SK-N-SH (cell line): ENCODE data around the gene PCIF1. TPM values are rescaled to one million over a fixed set of nuclear protein-coding genes. Genes with fewer than 3 reads are reported as not detected.
"Not testable (repeated sequence)": the region's sequence is repeated elsewhere in the genome, so short reads cannot be mapped to it uniquely, and the experiment has no call there.

ENCODE experiments used
- CTCF ChIA-PET: fragments of 300-600, 350-600 bp; formaldehyde crosslinking; extraction: SDS; loops from one replicate; lab custom pipeline; 2021; lab: Yijun Ruan, JAX
- POLR2A ChIA-PET: fragments of 350-600 bp; sonication (Branson Sonifier 250); formaldehyde crosslinking; extraction: SDS; loops from one replicate; lab custom pipeline; 2020; ENCODE audit warnings: antibody characterized with exemption, inconsistent platforms; lab: Yijun Ruan, JAX
- DNase-seq: peaks from one replicate; pipeline ENCODE4 v3.0.0; 2012
- H2AFZ ChIP-seq: fragments of 200-600 bp; sonication (generic); 2 replicates; pipeline ENCODE4 v1.8.1; 2016; ENCODE audit warnings: antibody characterized with exemption, mild to moderate bottlenecking, low read depth
- H3F3A ChIP-seq: fragments of 200-600 bp; sonication (generic); replicated peaks from 2 replicates; pipeline ENCODE3; 2016; ENCODE audit warnings: antibody characterized with exemption, mild to moderate bottlenecking; ENCODE audit not compliant: insufficient read depth
- H3K27ac ChIP-seq, 2 experiments: fragments of 200-500 bp in 1 of 2; fragments of 200-600 bp in 1 of 2; sonication (Bioruptor generic) in 1 of 2; sonication (generic), shearing (Covaris generic) in 1 of 2; 2 replicates each; pipeline versions ENCODE4 v1.5.1 to v1.6.1; 2014 to 2016; ENCODE audit warnings: low read depth in 2 of 2, inconsistent platforms in 1 of 2, low read length in 1 of 2, mild to moderate bottlenecking in 1 of 2, mixed read lengths in 1 of 2
- H3K27me3 ChIP-seq: fragments of 200-600 bp; sonication (generic), shearing (Covaris generic); 2 replicates; pipeline ENCODE4 v1.6.1; 2016; ENCODE audit warnings: mixed run types; ENCODE audit not compliant: insufficient read depth
- H3K36me3 ChIP-seq, 2 experiments: fragments of 200-500 bp in 1 of 2; fragments of 200-600 bp in 1 of 2; sonication (Bioruptor generic) in 1 of 2; sonication (generic) in 1 of 2; replicated peaks in 1 of 2; 2 replicates each; pipeline versions ENCODE3 to v1.5.1; 2014 to 2016; ENCODE audit warnings: low read length in 1 of 2, mild to moderate bottlenecking in 1 of 2; ENCODE audit not compliant: insufficient read depth in 2 of 2, control insufficient read depth in 1 of 2
- H3K4me1 ChIP-seq, 2 experiments: fragments of 200-500 bp in 1 of 2; fragments of 200-600 bp in 1 of 2; sonication (Bioruptor generic) in 1 of 2; sonication (generic), shearing (Covaris generic) in 1 of 2; 2 replicates each; pipeline versions ENCODE4 v1.5.1 to v1.6.1; 2014 to 2016; ENCODE audit warnings: low read depth in 1 of 2, low read length in 1 of 2, mixed run types in 1 of 2; ENCODE audit not compliant: insufficient read depth in 2 of 2, control insufficient read depth in 1 of 2
- H3K4me2 ChIP-seq: fragments of 200-600 bp; sonication (generic), shearing (Covaris generic); 2 replicates; pipeline ENCODE4 v1.6.1; 2017; ENCODE audit warnings: mixed run types
- H3K4me3 ChIP-seq, 2 experiments: fragments of 200-500 bp in 1 of 2; fragments of 200-600 bp in 1 of 2; sonication (Bioruptor generic) in 1 of 2; sonication (generic), shearing (Covaris generic) in 1 of 2; 2 replicates each; pipeline versions ENCODE4 v1.5.1 to v1.8.1; 2014 to 2016; ENCODE audit warnings: low read depth in 2 of 2, inconsistent platforms in 1 of 2, low read length in 1 of 2, mild to moderate bottlenecking in 1 of 2, mixed read lengths in 1 of 2, moderate library complexity in 1 of 2
- H3K79me2 ChIP-seq: fragments of 200-600 bp; sonication (generic); 2 replicates; pipeline ENCODE4 v1.8.1; 2017; ENCODE audit warnings: mild to moderate bottlenecking; ENCODE audit not compliant: insufficient read depth
- H3K9ac ChIP-seq: fragments of 200-600 bp; sonication (generic); 2 replicates; pipeline ENCODE4 v1.6.1; 2017; ENCODE audit warnings: mixed run types
- H3K9me2 ChIP-seq: fragments of 200-600 bp; sonication (generic); 2 replicates; pipeline ENCODE4 v1.6.1; 2017; ENCODE audit warnings: mixed run types
- H3K9me3 ChIP-seq: fragments of 200-600 bp; sonication (generic); 2 replicates; pipeline ENCODE4 v1.6.1; 2017; ENCODE audit warnings: mixed run types, mild to moderate bottlenecking, moderate library complexity
- H4K20me1 ChIP-seq: fragments of 200-600 bp; sonication (generic); 2 replicates; pipeline ENCODE4 v1.6.1; 2017; ENCODE audit warnings: mild to moderate bottlenecking, mixed run types; ENCODE audit not compliant: insufficient read depth
- CHD2 ChIP-seq: fragments of 150-350 bp; IDR thresholded peaks from 2 replicates; pipeline ENCODE4 v1.6.1; 2018; ENCODE audit warnings: low read length; ENCODE audit not compliant: partially characterized antibody
- FOXJ3 ChIP-seq: sonication (generic); formaldehyde crosslinking; IDR thresholded peaks from 2 replicates; pipeline ENCODE4 v1.5.1; 2020; ENCODE audit warnings: mild to moderate bottlenecking, missing genetic modification reagents
- FOXM1 ChIP-seq: IDR thresholded peaks from 2 replicates; pipeline ENCODE4 v1.4.0; 2012; ENCODE audit warnings: low read depth, mild to moderate bottlenecking
- GATA2 ChIP-seq: sonication (generic); formaldehyde crosslinking; IDR thresholded peaks from 2 replicates; pipeline ENCODE4 v1.5.0; 2020; ENCODE audit warnings: mild to moderate bottlenecking, missing genetic modification reagents
- MEF2A ChIP-seq: IDR thresholded peaks from 2 replicates; pipeline ENCODE4 v1.4.0; 2012; ENCODE audit warnings: low read depth, borderline replicate concordance
- MXI1 ChIP-seq: IDR thresholded peaks from 2 replicates; pipeline ENCODE4 v1.6.1; 2012; ENCODE audit warnings: mild to moderate bottlenecking, low read depth, low read length, improper control_type of control experiment
- NFIC ChIP-seq: IDR thresholded peaks from 2 replicates; pipeline ENCODE4 v1.4.0; 2012; ENCODE audit warnings: borderline replicate concordance
- POLR2AphosphoS5 ChIP-seq: IDR thresholded peaks from 2 replicates; pipeline ENCODE4 v1.6.1; 2012; ENCODE audit warnings: low read depth, low read length
- RAD21 ChIP-seq: IDR thresholded peaks from 2 replicates; pipeline ENCODE4 v1.6.1; 2012; ENCODE audit warnings: mild to moderate bottlenecking, low read length
- RFX5 ChIP-seq: IDR thresholded peaks from 2 replicates; pipeline ENCODE4 v1.6.1; 2012; ENCODE audit warnings: mild to moderate bottlenecking, improper control_type of control experiment, low read length
- SMC3 ChIP-seq: IDR thresholded peaks from 2 replicates; pipeline ENCODE4 v1.6.1; 2012; ENCODE audit warnings: low read depth, low read length, improper control_type of control experiment
- TAF1 ChIP-seq: IDR thresholded peaks from 2 replicates; pipeline ENCODE4 v1.6.1; 2012; ENCODE audit warnings: low read depth, mild to moderate bottlenecking, low read length, moderate library complexity, borderline replicate concordance
- TCF12 ChIP-seq: IDR thresholded peaks from 2 replicates; pipeline ENCODE4 v1.4.0; 2012
- TEAD4 ChIP-seq: IDR thresholded peaks from 2 replicates; pipeline ENCODE4 v1.4.0; 2012; ENCODE audit warnings: mild to moderate bottlenecking, borderline replicate concordance; ENCODE audit not compliant: insufficient read depth
- WGBS: methylation state at CpG from one replicate; pipeline ENCODE4 v1.1.6; 2017; ENCODE audit warnings: low lambda C conversion rate; 5-methylcytosine and 5-hydroxymethylcytosine counted together
- polyA plus RNA-seq, 3 experiments: library from polyadenylated mRNA; depleted of rRNA; stranded (reverse); fragments of >200 nt; gene quantifications; 2 replicates each; pipeline ENCODE4 v1.2.3, GENCODE V29; 2012
- TF ChIP-seq, protein P1 (sequence below): IDR thresholded peaks from 2 replicates; pipeline ENCODE4; 2012
- TF ChIP-seq, protein P2 (sequence below): IDR thresholded peaks from 2 replicates; pipeline ENCODE4 v1.4.0; 2012; ENCODE audit warnings: low read depth, borderline replicate concordance
- TF ChIP-seq, protein P3 (sequence below): fragments of 200-600 bp; sonication (generic); IDR thresholded peaks from 2 replicates; pipeline ENCODE4 v1.6.1; 2017; ENCODE audit warnings: antibody characterized with exemption, mild to moderate bottlenecking, moderate library complexity
- TF ChIP-seq, protein P4 (sequence below): IDR thresholded peaks from 2 replicates; pipeline ENCODE4 v1.4.0; 2012; ENCODE audit warnings: low read depth

The PCIF1 gene
- polyA plus RNA-seq, 1 of the 3 experiments (the other 2 are of a cell fraction), result 23.1 TPM

DNA sequence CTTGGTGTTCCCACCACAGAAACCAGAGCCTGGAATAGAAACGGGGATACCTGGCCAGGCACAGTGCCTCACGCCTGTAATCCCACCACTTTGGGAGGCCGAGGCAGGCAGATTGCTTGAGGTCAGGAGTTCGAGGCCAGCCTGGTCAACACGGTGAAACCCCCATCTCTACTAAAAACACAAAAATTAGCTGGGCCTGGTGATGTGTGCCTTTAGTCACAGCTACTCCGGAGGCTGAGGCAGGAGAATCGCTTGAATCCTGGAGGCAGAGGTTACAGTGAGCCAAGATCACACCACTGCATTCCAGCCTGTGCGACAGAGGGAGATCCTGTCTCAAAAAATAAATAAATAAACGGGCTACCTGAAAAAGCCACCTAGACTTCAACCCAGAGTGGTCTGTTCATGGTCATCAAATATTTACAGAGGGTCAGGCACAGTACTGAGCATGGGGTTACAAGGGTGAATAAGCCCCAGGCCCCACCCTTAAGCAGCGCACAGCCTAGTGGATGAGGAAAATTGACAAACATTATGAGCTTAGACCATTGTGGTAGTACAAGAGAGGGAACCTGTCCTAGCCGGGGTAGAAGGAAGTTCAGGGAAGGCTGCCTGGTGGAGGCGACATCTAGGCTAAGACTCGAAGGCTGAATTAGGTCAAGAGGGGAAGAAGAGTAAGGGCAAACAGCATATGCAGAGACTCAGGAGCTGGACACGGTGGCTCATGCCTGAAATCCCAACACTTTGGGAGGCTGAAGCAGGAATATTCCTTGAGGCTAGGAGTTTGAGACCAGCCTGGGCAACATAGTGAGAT, 7.2 kb upstream of the PCIF1 start (continued):
- TF ChIP-seq, protein P1, sequence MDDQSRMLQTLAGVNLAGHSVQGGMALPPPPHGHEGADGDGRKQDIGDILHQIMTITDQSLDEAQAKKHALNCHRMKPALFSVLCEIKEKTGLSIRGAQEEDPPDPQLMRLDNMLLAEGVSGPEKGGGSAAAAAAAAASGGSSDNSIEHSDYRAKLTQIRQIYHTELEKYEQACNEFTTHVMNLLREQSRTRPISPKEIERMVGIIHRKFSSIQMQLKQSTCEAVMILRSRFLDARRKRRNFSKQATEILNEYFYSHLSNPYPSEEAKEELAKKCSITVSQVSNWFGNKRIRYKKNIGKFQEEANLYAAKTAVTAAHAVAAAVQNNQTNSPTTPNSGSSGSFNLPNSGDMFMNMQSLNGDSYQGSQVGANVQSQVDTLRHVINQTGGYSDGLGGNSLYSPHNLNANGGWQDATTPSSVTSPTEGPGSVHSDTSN, result no peak
- no peak for TF ChIP-seq MXI1
- TF ChIP-seq FOXM1, result no peak
- no peak for TF ChIP-seq TEAD4
- TF ChIP-seq, protein P2, sequence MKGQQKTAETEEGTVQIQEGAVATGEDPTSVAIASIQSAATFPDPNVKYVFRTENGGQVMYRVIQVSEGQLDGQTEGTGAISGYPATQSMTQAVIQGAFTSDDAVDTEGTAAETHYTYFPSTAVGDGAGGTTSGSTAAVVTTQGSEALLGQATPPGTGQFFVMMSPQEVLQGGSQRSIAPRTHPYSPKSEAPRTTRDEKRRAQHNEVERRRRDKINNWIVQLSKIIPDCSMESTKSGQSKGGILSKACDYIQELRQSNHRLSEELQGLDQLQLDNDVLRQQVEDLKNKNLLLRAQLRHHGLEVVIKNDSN, result no peak
- TF ChIP-seq GATA2 (CRISPR knock-in tag), result no peak
- no peak for TF ChIP-seq MEF2A

DNA sequence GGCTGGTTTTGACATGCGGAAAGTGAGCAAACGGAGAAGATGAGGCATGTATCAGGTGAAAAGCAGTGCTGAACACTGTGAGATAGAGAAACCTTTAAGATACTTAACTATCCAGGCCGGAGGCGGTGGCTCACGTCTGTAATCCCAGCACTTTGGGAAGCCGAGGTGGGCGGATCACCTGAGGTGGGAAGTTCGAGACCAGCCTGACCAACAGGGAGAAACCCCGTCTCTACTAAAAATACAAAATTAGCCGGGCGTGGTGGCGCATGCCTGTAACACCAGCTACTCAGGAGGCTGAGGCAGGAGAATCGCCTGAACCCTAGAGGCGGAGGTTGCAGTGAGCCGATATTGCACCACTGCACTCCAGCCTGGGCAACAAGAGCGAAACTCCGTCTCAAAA, 2.8 kb upstream of the PCIF1 start:
- POLR2A ChIA-PET, result interaction anchor here (3.2 kb wide), 1 partner anchor 12 kb away, joined by 19 read pairs; no protein-coding TSS in a partner anchor
- Histone ChIP-seq H3F3A (peaks cover 16% of the 10 kb centered on the region), H3K4me1 (peaks cover 10 to 11% of the 10 kb centered on the region in 2 experiments; a peak in 3 of 4 replicates), H4K20me1 (peaks cover 12% of the 10 kb centered on the region; the same call in 1 of the 2 replicates), H3K36me3 (peaks cover 0 to 11% of the 10 kb centered on the region in 2 experiments), H3K79me2 (peaks cover 48% of the 10 kb centered on the region)
- H3K4me3 ChIP-seq, H2AFZ ChIP-seq, H3K9ac ChIP-seq, CTCF ChIA-PET, DNase-seq, H3K9me3 ChIP-seq, H3K27me3 ChIP-seq, H3K4me2 ChIP-seq, H3K9me2 ChIP-seq, H3K27ac ChIP-seq: not testable (repeated sequence)
- WGBS, result 96% methylated on average over 17 of the region's 17 CpGs

DNA sequence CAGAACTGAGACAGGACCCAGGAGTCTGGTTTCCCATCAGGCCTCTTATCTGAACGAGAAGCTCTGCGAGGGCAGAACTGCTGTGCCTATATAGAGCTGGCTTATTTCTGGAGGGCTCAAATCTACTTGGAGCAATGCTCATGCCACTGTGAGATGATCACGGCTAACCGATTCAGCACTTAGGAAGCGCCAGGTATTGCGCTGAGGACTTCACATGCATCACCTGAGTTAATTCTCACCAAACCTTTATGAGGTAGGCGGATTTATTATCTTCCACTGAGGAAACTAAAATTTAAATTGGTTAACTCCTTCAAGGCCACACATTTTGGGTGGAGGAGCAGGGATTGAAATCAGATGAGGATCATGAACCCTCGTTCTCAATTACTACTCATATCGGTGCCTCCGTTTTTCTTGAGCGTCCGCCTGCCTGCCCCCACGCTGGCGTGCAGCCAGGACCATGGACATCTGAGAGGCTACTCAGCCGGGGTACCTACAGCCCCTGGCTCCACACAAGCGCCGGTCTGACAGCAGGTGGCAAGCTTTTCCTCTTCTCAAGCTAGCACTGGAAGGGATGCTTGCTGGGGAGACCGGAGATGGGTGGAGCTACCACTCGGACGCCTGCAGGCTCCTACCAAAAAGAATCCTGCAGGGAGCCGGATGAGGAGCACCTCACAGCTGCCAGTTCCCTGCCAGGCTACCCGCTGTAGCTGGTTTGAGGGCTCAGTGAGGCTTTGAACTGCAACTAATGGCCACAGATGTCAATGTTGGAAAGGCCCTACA, 1.0 kb upstream of the PCIF1 start:
- peaks cover 10 to 24% of the 10 kb centered on the region in 2 experiments; a peak in 3 of 4 replicates for H3K4me1 ChIP-seq
- POLR2A ChIA-PET, result interaction anchor here (0.9 to 4.4 kb wide), 11 partner anchors 8 to 142 kb away, joined by 3 to 46 read pairs (median 11); partner anchors contain the start of genes CTSA, DNTTIP1, NEURL2 and PLTP
- CTCF ChIA-PET, result interaction anchor here (1.0 to 3.4 kb wide), 10 partner anchors 11 to 44 kb away, joined by 3 to 20 read pairs (median 6); partner anchors contain the start of genes CTSA and NEURL2
- H3F3A ChIP-seq, result peaks cover 11% of the 10 kb centered on the region
- H3K4me3 ChIP-seq, result peak overlapping the region; percentile 85 to 89
- no peaks in the 10 kb centered on the region for H3K27me3 ChIP-seq
- peak overlapping the region; percentile 89 for H3K4me2 ChIP-seq
- peaks cover 20% of the 10 kb centered on the region; the same call in 1 of the 2 replicates for H4K20me1 ChIP-seq
- peak; percentile 81 for DNase-seq
- H3K79me2 ChIP-seq, result peaks cover 66% of the 10 kb centered on the region
- H3K27ac ChIP-seq, result peak overlapping the region; percentile 98
- no peaks in the 10 kb centered on the region for H3K9me2 ChIP-seq
- WGBS, result 55% methylated on average over 11 of the region's 22 CpGs
- peak overlapping the region; percentile 100 for H3K9ac ChIP-seq
- peaks cover 12 to 22% of the 10 kb centered on the region in 2 experiments for H3K36me3 ChIP-seq
- no peaks in the 10 kb centered on the region for H3K9me3 ChIP-seq
- H2AFZ ChIP-seq, result no peak overlapping the region
- TF ChIP-seq, protein P3, sequence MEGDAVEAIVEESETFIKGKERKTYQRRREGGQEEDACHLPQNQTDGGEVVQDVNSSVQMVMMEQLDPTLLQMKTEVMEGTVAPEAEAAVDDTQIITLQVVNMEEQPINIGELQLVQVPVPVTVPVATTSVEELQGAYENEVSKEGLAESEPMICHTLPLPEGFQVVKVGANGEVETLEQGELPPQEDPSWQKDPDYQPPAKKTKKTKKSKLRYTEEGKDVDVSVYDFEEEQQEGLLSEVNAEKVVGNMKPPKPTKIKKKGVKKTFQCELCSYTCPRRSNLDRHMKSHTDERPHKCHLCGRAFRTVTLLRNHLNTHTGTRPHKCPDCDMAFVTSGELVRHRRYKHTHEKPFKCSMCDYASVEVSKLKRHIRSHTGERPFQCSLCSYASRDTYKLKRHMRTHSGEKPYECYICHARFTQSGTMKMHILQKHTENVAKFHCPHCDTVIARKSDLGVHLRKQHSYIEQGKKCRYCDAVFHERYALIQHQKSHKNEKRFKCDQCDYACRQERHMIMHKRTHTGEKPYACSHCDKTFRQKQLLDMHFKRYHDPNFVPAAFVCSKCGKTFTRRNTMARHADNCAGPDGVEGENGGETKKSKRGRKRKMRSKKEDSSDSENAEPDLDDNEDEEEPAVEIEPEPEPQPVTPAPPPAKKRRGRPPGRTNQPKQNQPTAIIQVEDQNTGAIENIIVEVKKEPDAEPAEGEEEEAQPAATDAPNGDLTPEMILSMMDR, result peak; percentile 37
- peak; percentile 53; the same call in 1 of the 2 replicates for TF ChIP-seq POLR2AphosphoS5
- TF ChIP-seq, protein P4, sequence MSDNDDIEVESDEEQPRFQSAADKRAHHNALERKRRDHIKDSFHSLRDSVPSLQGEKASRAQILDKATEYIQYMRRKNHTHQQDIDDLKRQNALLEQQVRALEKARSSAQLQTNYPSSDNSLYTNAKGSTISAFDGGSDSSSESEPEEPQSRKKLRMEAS, result 0 out of 2 replicates have a peak, but pooled peaks have one; percentile 26
- TF ChIP-seq MXI1, result peak; percentile 74
- no peak for TF ChIP-seq TEAD4
- no peak for TF ChIP-seq FOXJ3 (CRISPR knock-in tag)
- TF ChIP-seq NFIC, result peak; percentile 56
- no peak for TF ChIP-seq RFX5
- TF ChIP-seq CHD2, result peak; percentile 14
- peak; percentile 33; the same call in 1 of the 2 replicates for TF ChIP-seq SMC3
- 0 out of 2 replicates have a peak, but pooled peaks have one; percentile 27 for TF ChIP-seq TAF1
- TF ChIP-seq RAD21, result peak; percentile 54
- 0 out of 2 replicates have a peak, but pooled peaks have one; percentile 5 for TF ChIP-seq TCF12
